GM12872 (cell line): ENCODE data around the gene GNG13.

Experiments used
- TF ChIP-seq, protein P1 (sequence below): IDR thresholded peaks from 3 replicates; pipeline ENCODE4 v1.5.1; 2011; ENCODE audit warnings: low read depth, mild to moderate bottlenecking, low read length, moderate library complexity; ENCODE audit not compliant: insufficient read depth

GNG13 gene

DNA sequence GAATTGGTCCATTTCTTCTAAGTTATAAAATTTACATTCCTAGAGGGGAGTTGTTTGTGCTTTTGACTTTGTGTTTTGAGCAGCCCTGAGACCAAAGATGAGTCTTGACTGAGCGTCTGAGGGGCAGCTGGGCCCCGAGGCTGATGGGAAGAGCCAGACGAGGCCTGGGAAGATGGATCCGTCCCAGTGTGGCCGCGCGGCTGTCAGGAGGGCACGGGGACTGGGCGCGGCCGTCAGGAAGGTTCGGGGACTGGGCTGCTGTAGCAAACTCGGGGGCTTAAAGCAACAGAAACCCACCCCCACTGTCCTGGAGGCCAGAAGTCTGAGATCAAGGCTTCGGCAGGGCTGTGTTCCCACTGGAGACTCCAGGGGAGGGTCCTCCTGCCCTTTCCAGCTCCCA, 38.2 kb upstream of the GNG13 start:
- TF ChIP-seq, protein P1, sequence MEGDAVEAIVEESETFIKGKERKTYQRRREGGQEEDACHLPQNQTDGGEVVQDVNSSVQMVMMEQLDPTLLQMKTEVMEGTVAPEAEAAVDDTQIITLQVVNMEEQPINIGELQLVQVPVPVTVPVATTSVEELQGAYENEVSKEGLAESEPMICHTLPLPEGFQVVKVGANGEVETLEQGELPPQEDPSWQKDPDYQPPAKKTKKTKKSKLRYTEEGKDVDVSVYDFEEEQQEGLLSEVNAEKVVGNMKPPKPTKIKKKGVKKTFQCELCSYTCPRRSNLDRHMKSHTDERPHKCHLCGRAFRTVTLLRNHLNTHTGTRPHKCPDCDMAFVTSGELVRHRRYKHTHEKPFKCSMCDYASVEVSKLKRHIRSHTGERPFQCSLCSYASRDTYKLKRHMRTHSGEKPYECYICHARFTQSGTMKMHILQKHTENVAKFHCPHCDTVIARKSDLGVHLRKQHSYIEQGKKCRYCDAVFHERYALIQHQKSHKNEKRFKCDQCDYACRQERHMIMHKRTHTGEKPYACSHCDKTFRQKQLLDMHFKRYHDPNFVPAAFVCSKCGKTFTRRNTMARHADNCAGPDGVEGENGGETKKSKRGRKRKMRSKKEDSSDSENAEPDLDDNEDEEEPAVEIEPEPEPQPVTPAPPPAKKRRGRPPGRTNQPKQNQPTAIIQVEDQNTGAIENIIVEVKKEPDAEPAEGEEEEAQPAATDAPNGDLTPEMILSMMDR: no peak

DNA sequence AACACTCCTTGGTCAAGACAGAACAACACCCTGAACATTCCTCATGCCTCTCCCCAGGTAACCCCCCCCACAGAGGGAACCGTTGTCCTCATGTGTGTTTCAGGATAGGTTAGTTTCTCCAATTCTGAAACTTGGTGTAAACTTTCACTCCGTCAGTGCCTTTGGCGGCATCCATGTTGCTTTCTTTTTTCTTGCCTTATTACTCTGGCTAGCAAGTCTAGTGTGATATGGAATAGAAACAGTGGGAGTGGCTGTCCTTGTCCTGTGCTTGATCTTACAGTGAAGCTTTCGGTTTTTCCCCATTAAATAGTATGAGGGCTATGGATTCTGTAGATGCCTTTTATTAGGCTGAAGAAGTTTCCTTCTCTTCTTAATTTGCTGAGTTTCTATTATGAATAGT, 35.7 kb upstream of the GNG13 start:
- TF ChIP-seq, protein P1: no peak

DNA sequence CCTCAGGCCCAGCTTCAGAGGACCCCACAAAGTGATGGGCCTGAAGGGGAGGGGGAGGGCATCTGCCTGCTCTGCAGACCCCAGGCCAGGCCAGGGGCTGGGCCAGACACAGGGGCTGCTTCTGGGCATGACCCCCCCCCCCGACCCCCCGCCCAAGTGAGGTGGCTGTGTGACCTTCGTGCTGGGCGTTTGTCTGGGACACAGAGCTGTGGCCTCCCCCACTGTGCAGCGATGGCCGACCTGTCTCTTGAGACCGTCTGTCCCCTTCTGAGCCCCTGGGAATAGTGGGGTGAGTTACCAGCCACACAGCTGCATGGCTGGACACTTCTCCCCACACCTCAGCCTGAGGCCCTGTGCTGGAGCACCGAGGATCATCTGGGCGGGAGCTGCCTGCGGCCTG, 34.8 kb upstream of the GNG13 start:
- TF ChIP-seq, protein P1: no peak

DNA sequence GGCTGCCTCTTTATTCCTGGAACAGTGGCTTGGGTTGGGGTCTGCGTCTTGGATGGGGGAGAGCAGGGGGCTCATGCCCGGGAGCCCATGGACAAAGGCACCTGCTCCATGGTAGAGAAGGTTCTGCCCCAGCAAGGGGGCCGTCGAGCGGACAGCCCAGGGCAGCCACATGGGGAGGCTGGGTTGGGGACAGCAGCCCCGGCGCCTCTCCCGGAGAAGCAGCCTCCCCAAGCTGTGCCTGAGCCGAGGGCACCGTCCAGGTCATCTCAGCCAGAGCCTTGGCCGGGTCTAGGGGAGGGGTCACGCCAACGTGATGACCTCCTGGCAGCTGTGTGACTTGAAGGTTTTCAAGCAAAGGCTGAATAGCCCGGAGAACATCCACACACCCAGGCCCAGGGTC, 32.9 kb upstream of the GNG13 start:
- TF ChIP-seq, protein P1: no peak

DNA sequence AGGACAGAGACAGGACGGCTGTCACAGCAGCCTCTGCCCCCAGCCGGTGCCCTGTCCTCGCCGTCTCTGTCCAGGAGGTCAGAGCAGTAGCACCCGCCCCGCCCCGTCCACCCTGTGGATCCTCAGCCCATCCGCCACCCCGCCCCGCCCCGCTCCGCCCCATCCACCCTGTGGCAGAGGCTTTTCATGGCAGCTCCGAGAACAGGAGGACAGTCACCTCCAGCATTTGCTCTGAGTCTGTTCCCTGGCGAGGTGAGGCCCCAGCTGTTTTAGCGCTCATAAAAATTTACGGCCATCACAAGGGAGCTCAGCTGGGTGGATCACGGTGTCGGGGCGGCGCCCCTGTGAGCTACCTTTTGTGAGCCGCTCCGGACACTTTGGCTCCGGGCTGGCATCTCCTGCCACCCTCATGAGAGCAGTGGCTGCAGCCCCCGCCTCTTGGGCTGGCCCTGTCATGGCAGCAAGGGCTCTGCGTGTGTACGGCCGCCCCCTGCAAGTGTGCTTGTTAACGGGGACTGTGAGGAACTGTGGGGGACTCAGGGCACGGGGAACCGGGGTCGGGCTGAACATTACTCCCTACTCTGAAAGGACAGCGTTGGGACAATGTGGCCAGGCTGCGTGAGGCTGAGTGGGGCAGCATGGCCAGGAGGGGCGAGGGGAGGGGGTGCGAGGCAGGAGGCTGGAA, 32.3 kb upstream of the GNG13 start:
- TF ChIP-seq, protein P1: no peak

DNA sequence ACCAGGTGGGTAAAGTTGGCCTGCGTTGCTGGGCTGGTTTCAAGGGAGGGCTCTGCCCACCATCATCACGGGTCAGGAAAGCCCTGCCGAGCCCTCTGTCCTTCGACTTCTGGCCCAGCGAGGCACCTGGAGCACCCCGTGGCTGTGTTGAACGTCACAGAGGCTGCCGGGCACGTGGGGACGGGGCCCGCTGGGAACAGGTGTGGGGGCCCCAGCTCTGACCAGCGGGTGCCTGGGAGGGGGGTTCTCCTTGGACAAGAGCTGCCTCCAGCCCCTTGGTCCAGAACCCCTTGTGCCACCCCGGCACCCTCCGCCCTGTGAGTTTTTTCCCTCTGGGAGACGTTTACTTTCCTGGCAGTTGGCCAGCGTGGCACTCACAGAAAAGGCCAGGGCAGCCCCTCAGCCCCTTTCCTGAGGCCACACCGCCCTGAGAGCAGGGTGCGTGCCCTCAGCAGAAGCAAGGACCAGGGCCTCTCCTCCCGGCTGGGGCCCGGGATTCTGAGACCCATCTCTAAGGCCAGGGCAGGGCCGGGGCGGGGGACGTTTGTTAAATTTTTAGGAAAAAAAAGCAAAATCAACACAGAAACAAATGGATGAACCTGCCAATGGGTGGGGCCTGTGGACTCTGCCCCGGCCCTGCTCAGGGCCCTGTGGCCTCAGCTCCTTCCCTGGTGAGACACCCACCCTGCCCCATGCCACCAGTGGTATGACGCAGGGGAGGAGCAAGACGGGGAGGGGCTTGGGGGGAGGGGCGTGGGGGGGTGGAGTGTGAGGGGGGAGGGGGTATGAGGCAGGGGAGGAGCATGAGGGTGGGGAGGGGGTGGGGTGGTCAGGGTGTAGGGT, 31.3 kb upstream of the GNG13 start:
- TF ChIP-seq, protein P1: no peak

DNA sequence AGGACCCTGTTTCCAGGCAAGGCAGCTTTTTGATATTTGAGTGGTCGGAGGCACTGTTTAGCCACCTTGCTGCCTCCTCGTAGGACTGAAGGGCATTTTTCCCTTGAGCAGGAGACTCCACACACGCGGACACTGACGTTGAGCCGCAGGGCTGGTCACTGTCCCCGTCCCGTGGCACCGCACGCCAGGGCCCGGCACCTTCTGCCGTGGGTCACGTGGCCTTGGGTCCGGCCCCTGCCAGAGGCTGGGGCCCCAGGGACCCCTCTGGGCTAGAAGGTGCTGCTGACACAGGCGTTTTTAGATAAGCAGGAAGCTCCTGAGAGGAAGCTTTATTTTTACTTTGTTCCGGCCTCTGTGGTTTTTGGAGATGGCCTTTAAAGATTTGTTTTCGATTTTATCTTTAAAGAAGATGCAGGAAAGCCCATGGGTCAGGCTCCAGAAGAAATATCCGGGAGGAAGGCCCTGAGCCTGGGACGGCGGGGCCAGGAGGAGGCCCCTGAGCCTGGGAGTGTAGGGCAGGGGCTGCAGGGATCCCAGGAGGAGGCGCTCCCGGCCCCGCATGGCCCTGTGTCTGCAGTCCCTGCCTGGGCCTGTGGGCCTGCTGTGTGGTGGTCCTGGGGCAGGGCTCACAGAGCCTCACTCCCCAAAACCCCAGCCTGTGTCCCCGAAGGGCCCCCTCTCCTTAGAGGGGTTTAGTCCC, 30.5 kb upstream of the GNG13 start:
- TF ChIP-seq, protein P1: no peak
